ENCODE results near the gene GDF10. TPM values are rescaled to one million over a fixed set of nuclear protein-coding genes. Genes with fewer than 3 reads are reported as not detected.

Gene GDF10
- total and polyA plus RNA-seq, 2 of the 13 experiments (the other 11 are each of a cell fraction or from before 2014, with no cell fraction given), result 0.03 TPM; not detected in 1

DNA sequence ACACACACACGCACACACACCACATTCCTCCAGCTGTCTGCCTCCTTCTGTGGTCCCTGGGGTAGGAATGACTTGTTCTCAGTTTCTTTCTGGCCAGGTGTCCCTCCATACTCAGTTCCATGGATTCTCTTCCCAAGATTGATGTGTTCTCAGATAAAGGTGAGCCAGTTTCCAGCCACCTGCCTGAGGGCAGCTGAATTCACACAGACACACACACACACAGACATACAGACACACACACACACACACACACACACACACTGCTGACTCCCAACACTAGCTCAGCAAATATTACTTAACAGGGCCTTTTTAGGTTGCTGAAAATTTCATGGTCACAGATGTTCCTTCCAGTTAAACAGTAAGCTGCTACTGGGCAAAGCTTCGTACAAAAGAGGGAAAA is 45.4 kb upstream of the GDF10 start:
- POLR2A ChIA-PET, result no interaction called here
- no TSS peak for BruUV-seq (replicated peaks)
- no peak for ATAC-seq
- Histone ChIP-seq H3K79me2 (ENCODE audit: insufficient read depth, low read length) (no peaks in the 10 kb centered on the region), H3K4me1 (ENCODE audit: insufficient read depth, low read length) (no peaks in the 10 kb centered on the region), H2AFZ (ENCODE audit: low read length) (no peak overlapping the region), H3K27ac (ENCODE audit: extremely low read length, insufficient read depth, low read length) (no peak overlapping the region), H3K9ac (ENCODE audit: insufficient read depth, low read depth, low read length) (no peak overlapping the region), H3K27me3 (ENCODE audit: control insufficient read depth in 1 of 2, insufficient read depth in 2 of 2, low read length in 2 of 2) (peaks cover 1% of the 10 kb centered on the region in 2 experiments; a peak in 3 of 5 replicates), H3K4me2 (ENCODE audit: low read depth, low read length) (no peak overlapping the region), H3K4me3 (replicated peaks in 1 of 3; ENCODE audit: insufficient read depth in 1 of 3, low read depth in 2 of 3, low read length in 3 of 3) (no peak overlapping the region), H4K20me1 (ENCODE audit: insufficient read depth, low read length) (no peaks in the 10 kb centered on the region), H3K9me3 (ENCODE audit: low read length) (no peaks in the 10 kb centered on the region), H3K36me3 (replicated peaks in 1 of 2; ENCODE audit: control insufficient read depth in 1 of 2, insufficient read depth in 2 of 2, low read length in 2 of 2) (no peaks in the 10 kb centered on the region)
- FAIRE-seq, result no peak
- intact Hi-C loops (cut with micrococcal nuclease; ENCODE audit: unreplicated experiment) (no loop called here), in situ Hi-C loops (cut with HindIII; ENCODE audit: extremely low pct_ligation_motif_present, low pct_unique_long_range_greater_than_20kb) (no loop called here)
- CTCF ChIA-PET (ENCODE audit: low intra/inter-chr PET ratio, low total read pairs), result no interaction called here
- no peak for DNase-seq (ENCODE audit: low spot score)
- WGBS (ENCODE audit: low lambda C conversion rate), result 0% methylated on average over 2 of the region's 2 CpGs
- no peak for TF ChIP-seq YY1 (IDR thresholded peaks at IDR 0.05; ENCODE audit: insufficient read depth, insufficient replicate concordance, low read depth, low read length)

GRCh38 chr10:47255033-47255813 is 44.8 kb upstream of the GDF10 start:
- H4K20me1 ChIP-seq (ENCODE audit: insufficient read depth, low read length), result no peaks in the 10 kb centered on the region
- ChIA-PET POLR2A (no interaction called here), CTCF (ENCODE audit: low intra/inter-chr PET ratio, low total read pairs) (no interaction called here)
- H3K27me3 ChIP-seq (ENCODE audit: control insufficient read depth in 1 of 2, insufficient read depth in 2 of 2, low read length in 2 of 2), result peaks cover 1 to 3% of the 10 kb centered on the region in 2 experiments; a peak in 3 of 5 replicates
- H3K4me3 ChIP-seq (replicated peaks in 1 of 3; ENCODE audit: insufficient read depth in 1 of 3, low read depth in 2 of 3, low read length in 3 of 3), result no peak overlapping the region
- no peaks in the 10 kb centered on the region for H3K4me1 ChIP-seq (ENCODE audit: insufficient read depth, low read length)
- H2AFZ ChIP-seq (ENCODE audit: low read length), result no peak overlapping the region
- no peaks in the 10 kb centered on the region for H3K36me3 ChIP-seq (replicated peaks in 1 of 2; ENCODE audit: control insufficient read depth in 1 of 2, insufficient read depth in 2 of 2, low read length in 2 of 2)
- H3K9me3 ChIP-seq (ENCODE audit: low read length), result no peaks in the 10 kb centered on the region
- no peaks in the 10 kb centered on the region for H3K79me2 ChIP-seq (ENCODE audit: insufficient read depth, low read length)
- DNase-seq (ENCODE audit: low spot score) (no peak), ATAC-seq (no peak), FAIRE-seq (no peak)
- BruUV-seq (replicated peaks), result no TSS peak
- intact Hi-C loops (cut with micrococcal nuclease; ENCODE audit: unreplicated experiment) (no loop called here), in situ Hi-C loops (cut with HindIII; ENCODE audit: extremely low pct_ligation_motif_present, low pct_unique_long_range_greater_than_20kb) (no loop called here)
- H3K4me2 ChIP-seq (ENCODE audit: low read depth, low read length), result no peak overlapping the region
- H3K9ac ChIP-seq (ENCODE audit: insufficient read depth, low read depth, low read length), result no peak overlapping the region
- TF ChIP-seq ZNF530 (CRISPR knock-in tag; IDR thresholded peaks at IDR 0.05; ENCODE audit: low read depth), result no peak
- TF ChIP-seq, protein P1, sequence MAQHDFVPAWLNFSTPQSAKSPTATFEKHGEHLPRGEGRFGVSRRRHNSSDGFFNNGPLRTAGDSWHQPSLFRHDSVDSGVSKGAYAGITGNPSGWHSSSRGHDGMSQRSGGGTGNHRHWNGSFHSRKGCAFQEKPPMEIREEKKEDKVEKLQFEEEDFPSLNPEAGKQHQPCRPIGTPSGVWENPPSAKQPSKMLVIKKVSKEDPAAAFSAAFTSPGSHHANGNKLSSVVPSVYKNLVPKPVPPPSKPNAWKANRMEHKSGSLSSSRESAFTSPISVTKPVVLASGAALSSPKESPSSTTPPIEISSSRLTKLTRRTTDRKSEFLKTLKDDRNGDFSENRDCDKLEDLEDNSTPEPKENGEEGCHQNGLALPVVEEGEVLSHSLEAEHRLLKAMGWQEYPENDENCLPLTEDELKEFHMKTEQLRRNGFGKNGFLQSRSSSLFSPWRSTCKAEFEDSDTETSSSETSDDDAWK (CRISPR knock-in tag; IDR thresholded peaks at IDR 0.05), result no peak
- TF ChIP-seq NFYC (CRISPR knock-in tag; IDR thresholded peaks at IDR 0.05), result no peak
- TF ChIP-seq CEBPB (IDR thresholded peaks at IDR 0.05; ENCODE audit: borderline replicate concordance, low read depth, low read length), result 0 out of 2 replicates have a peak, but pooled peaks have one; percentile 18
- 0% methylated on average over 2 of the region's 10 CpGs for WGBS (ENCODE audit: low lambda C conversion rate)
- no peak overlapping the region for H3K27ac ChIP-seq (ENCODE audit: extremely low read length, insufficient read depth, low read length)

All from HepG2 (cell line).